Parathyroid adenoma (tissue), 2 donors: ENCODE data around the gene CNBD2.
A peak's percentile ranks its signal among the peaks of the same experiment; 100 is the strongest.
"Not testable (repeated sequence)": the region's sequence is repeated elsewhere in the genome, so short reads cannot be mapped to it uniquely, and the experiment has no call there.

Experiments used
- H2AFZ ChIP-seq: fragments of 300-600 bp; sonication (generic); one replicate; pipeline ENCODE4 v1.7.0; 2017; ENCODE audit warnings: antibody characterized with exemption, mild to moderate bottlenecking
- H3K27ac ChIP-seq: fragments of 300-600 bp; sonication (generic); one replicate; pipeline ENCODE4 v1.7.0; 2017
- H3K27me3 ChIP-seq: fragments of 300-600 bp; sonication (generic); one replicate; pipeline ENCODE4 v1.7.0; 2017; ENCODE audit warnings: low read length; ENCODE audit not compliant: control insufficient read depth, insufficient read depth
- H3K36me3 ChIP-seq: fragments of 300-600 bp; sonication (generic); one replicate; pipeline ENCODE4 v1.7.0; 2017; ENCODE audit warnings: low read length; ENCODE audit not compliant: control insufficient read depth, insufficient read depth
- H3K4me1 ChIP-seq: fragments of 300-600 bp; sonication (generic); one replicate; pipeline ENCODE4 v1.7.0; 2017; ENCODE audit warnings: control low read depth
- H3K4me2 ChIP-seq: fragments of 300-600 bp; sonication (generic); one replicate; pipeline ENCODE4 v1.7.0; 2017; ENCODE audit warnings: low read length
- H3K4me3 ChIP-seq: fragments of 300-600 bp; sonication (generic); one replicate; pipeline ENCODE4 v1.7.0; 2017; ENCODE audit warnings: low read depth, low read length
- H3K79me2 ChIP-seq: fragments of 300-600 bp; sonication (generic); one replicate; pipeline ENCODE4 v1.7.0; 2017; ENCODE audit warnings: control low read depth
- H3K9ac ChIP-seq: fragments of 300-600 bp; sonication (generic); one replicate; pipeline ENCODE4 v1.7.0; 2017; ENCODE audit warnings: mild to moderate bottlenecking
- H3K9me3 ChIP-seq: fragments of 300-600 bp; sonication (generic); one replicate; pipeline ENCODE4 v1.7.0; 2017; ENCODE audit warnings: low read length; ENCODE audit not compliant: control insufficient read depth
- TF ChIP-seq, protein P1 (sequence below): fragments of 300-600 bp; sonication (generic); IDR thresholded peaks from one replicate; pipeline ENCODE4 v1.7.0; 2017; ENCODE audit warnings: antibody characterized with exemption, mild to moderate bottlenecking
- donor health status: primary hyperparathyroidism.

Gene CNBD2

DNA sequence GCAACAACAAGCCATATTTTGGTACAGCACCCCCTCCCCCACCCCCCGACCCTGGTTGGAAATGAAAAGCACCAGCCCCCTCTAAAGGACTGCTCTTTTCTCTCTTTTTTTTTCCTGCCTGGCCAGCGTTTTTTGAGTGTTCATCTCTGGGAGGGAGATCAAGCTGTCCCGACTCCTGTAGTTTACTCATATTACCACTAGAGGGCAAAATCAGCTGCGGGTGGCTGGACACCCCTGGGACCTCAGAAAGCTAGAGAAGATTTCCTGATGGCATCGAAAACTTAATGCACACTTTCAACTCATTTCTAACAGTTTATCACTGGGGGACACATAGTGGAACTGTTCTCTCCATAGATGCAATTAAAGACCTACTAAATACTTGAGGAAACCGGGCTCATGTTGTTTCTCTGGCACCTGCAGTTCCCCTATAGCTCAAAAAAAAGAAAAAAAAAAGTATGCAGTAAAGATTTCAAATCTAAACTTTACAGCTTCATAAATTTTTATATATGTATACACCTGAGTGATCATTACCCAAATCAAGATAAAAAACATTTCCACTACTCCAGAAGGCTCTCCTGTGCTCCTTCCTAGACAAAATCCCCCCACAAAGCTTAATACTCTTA, 24.4 kb downstream of the CNBD2 start:
- no peak overlapping the region for H3K9ac ChIP-seq
- peak overlapping the region; percentile 4 for H2AFZ ChIP-seq
- H3K4me1 ChIP-seq = peaks cover 2% of the 10 kb centered on the region
- H3K9me3 ChIP-seq = no peaks in the 10 kb centered on the region
- TF ChIP-seq, protein P1, sequence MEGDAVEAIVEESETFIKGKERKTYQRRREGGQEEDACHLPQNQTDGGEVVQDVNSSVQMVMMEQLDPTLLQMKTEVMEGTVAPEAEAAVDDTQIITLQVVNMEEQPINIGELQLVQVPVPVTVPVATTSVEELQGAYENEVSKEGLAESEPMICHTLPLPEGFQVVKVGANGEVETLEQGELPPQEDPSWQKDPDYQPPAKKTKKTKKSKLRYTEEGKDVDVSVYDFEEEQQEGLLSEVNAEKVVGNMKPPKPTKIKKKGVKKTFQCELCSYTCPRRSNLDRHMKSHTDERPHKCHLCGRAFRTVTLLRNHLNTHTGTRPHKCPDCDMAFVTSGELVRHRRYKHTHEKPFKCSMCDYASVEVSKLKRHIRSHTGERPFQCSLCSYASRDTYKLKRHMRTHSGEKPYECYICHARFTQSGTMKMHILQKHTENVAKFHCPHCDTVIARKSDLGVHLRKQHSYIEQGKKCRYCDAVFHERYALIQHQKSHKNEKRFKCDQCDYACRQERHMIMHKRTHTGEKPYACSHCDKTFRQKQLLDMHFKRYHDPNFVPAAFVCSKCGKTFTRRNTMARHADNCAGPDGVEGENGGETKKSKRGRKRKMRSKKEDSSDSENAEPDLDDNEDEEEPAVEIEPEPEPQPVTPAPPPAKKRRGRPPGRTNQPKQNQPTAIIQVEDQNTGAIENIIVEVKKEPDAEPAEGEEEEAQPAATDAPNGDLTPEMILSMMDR = peak; percentile 85
- no peak overlapping the region for H3K4me2 ChIP-seq
- no peak overlapping the region for H3K4me3 ChIP-seq
- no peak overlapping the region for H3K27ac ChIP-seq
- H3K79me2 ChIP-seq = no peaks in the 10 kb centered on the region
- no peaks in the 10 kb centered on the region for H3K36me3 ChIP-seq
- H3K27me3 ChIP-seq = no peaks in the 10 kb centered on the region

DNA sequence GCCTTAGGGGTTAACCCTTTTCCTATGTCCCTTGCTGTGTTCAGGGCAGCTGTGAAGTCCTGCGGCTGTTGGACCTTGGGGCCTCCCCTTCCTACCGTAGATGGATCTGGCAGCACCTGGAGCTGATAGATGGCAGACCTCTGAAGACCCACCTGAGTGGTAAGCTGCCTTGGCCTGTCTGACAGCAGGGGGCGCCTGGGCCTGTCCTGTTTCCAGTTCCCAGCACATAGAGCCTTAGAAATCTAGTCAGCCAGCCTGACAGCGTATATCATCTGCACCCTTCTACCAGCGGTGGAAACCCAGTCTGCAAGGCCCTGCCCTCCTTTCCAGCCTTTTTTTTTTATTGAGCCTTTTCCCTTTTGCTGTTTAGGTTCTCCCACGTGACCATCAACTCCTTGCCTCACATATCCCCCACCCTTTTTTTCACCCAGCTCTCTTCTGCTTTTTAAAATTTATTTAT, 26.6 kb downstream of the CNBD2 start:
- Histone ChIP-seq H3K4me1 (peaks cover 2% of the 10 kb centered on the region), H3K4me3 (no peak overlapping the region), H3K36me3 (no peaks in the 10 kb centered on the region), H2AFZ (peak overlapping the region; percentile 39), H3K4me2 (no peak overlapping the region), H3K9ac (no peak overlapping the region), H3K79me2 (no peaks in the 10 kb centered on the region), H3K27ac (no peak overlapping the region), H3K9me3 (no peaks in the 10 kb centered on the region), H3K27me3 (no peaks in the 10 kb centered on the region)
- TF ChIP-seq, protein P1 = peak; percentile 92

DNA sequence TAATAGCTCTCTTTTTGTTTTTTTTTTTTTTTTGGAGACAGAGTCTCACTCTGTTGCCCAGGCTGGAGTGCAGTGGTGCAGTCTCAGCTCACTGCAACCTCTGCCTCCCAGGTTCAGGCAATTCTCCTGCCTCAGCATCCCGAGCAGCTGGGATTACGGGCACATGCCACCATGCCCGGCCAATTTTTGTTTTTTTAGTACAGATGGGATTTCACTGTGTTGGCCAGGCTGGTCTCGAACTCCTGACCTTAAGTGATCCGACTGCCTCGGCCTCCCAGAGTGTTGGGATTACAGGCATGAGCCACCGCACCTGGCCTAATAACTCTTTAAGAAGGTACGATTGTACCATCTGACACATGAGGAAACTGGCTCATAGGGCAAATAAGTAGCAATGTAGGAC, 28.1 kb downstream of the CNBD2 start:
- not testable (repeated sequence) for H3K27me3 ChIP-seq, H2AFZ ChIP-seq, H3K27ac ChIP-seq, H3K4me1 ChIP-seq, H3K9ac ChIP-seq, H3K4me2 ChIP-seq, H3K4me3 ChIP-seq, H3K79me2 ChIP-seq, H3K9me3 ChIP-seq, H3K36me3 ChIP-seq

DNA sequence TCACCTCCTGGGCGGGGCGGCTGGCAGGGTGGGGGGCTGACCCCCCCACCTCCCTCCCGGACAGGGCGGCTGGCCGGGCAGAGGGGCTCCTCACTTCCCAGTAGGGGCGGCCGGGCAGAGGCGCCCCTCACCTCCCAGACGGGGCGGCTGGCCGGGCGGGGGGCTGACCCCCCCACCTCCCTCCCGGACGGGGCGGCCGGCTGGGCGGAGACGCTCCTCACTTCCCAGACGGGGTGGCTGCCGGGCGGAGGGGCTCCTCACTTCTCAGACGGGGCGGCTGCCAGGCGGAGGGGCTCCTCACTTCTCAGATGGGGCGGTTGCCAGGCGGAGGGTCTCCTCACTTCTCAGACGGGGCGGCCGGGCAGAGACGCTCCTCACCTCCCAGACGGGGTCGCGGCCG, 32.9 kb downstream of the CNBD2 start:
- not testable (repeated sequence) for H3K27ac ChIP-seq, H3K4me2 ChIP-seq, H3K36me3 ChIP-seq, H3K4me3 ChIP-seq, H3K4me1 ChIP-seq, H3K9me3 ChIP-seq, H3K79me2 ChIP-seq, H3K9ac ChIP-seq, H3K27me3 ChIP-seq, H2AFZ ChIP-seq

DNA sequence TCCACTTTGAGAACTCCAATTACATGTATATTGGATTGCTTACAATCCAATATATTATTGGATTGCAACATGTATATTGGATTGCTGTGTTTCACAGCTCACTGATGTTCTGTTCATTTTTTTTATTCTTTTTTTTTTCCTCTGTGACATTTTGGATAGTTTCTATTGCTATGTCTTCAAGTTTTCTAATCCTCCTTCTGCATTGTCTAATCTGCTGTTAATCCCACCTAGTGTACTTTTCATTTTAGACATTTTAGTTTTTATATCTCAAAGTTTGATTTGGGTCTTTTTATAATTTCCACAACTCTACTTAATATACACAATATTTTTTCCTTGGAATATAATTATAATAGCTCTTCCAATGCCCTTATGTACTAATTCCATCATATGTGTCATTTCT, 34.5 kb downstream of the CNBD2 start:
- Histone ChIP-seq H3K27me3 (no peaks in the 10 kb centered on the region), H2AFZ (no peak overlapping the region), H3K27ac (no peak overlapping the region), H3K9ac (no peak overlapping the region), H3K4me3 (no peak overlapping the region), H3K4me1 (no peaks in the 10 kb centered on the region), H3K4me2 (no peak overlapping the region), H3K79me2 (no peaks in the 10 kb centered on the region), H3K9me3 (no peaks in the 10 kb centered on the region), H3K36me3 (no peaks in the 10 kb centered on the region)
- TF ChIP-seq, protein P1 = no peak

DNA sequence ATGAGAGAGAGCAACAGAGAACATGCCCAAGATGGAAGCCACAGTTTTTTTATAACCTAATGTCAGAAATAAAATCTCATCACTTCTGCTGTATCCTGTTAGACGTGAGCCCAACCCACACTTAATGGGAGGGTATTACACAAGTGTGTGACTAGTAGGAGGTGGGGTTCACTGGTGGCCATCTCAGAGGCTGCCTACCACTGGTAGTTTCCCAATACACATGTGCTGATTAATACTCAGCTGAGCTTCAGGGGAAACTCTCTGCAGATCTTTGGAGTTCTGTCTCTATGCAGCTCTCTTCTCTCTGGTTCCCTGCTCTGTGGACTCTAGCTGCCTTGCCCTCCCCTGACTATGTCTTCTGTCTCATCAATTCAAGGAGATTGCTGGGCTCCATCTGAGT, 35.7 kb downstream of the CNBD2 start:
- no peak overlapping the region for H2AFZ ChIP-seq
- H3K27ac ChIP-seq = no peak overlapping the region
- no peaks in the 10 kb centered on the region for H3K9me3 ChIP-seq
- no peaks in the 10 kb centered on the region for H3K36me3 ChIP-seq
- no peaks in the 10 kb centered on the region for H3K27me3 ChIP-seq
- no peak overlapping the region for H3K4me3 ChIP-seq
- no peak overlapping the region for H3K4me2 ChIP-seq
- H3K79me2 ChIP-seq = no peaks in the 10 kb centered on the region
- no peak overlapping the region for H3K9ac ChIP-seq
- TF ChIP-seq, protein P1 = no peak
- no peaks in the 10 kb centered on the region for H3K4me1 ChIP-seq
